ES-I3 (cell line): ENCODE data around the gene TMEM53.
"Not testable (repeated sequence)": the region's sequence is repeated elsewhere in the genome, so short reads cannot be mapped to it uniquely, and the experiment has no call there.

ENCODE experiments used
- H3K36me3 ChIP-seq: 2 replicates; pipeline ENCODE4 v1.6.1; 2013; ENCODE audit warnings: mild to moderate bottlenecking, low read length, control low read depth, moderate library complexity; ENCODE audit not compliant: insufficient read depth
- H3K4me1 ChIP-seq: 2 replicates; pipeline ENCODE4 v1.6.1; 2013; ENCODE audit warnings: mild to moderate bottlenecking, control low read depth, low read length; ENCODE audit not compliant: insufficient read depth
- H3K9ac ChIP-seq: 2 replicates; pipeline ENCODE4 v1.6.1; 2013; ENCODE audit warnings: low read depth, mild to moderate bottlenecking, low read length, moderate library complexity
- H3K9me3 ChIP-seq: 2 replicates; pipeline ENCODE4 v1.6.1; 2013; ENCODE audit warnings: mild to moderate bottlenecking, low read length, moderate library complexity; ENCODE audit not compliant: control insufficient read depth, insufficient read depth

The TMEM53 gene

DNA sequence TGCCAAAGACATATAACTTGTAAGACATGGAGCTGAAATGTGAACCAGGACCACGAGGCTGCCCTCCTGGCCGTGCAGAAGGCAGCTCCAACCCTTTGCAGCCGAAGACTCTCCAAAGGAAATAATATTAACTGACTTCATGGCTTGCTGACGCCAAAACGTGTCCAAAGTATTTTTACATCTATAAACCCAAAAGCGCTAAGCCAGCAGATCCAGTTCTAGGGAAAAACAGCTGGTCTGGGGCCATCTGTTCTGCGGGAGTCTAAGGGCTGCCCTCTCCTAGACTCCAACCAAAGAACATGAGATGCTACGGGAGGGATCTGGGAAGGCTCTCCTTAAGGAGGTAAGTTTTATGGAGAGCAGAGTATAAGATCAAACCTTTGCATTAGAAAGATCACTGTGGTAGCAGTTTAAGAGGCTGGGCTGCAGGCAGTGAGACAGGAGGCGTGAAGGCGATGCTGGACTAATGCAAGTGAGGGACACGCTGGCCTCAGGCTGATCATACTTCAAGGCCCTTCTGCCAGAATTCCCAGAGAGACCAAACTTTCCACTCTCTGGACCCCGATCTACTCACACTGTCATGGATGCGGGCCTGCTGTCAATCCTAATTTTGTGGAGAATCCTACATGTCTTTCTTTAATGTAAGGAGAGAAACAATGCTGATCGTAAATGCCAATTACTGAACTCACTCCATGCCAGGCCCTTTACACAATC is 1.2 kb downstream of the TMEM53 start:
- Histone ChIP-seq H3K4me1 (peaks cover 20% of the 10 kb centered on the region), H3K9me3 (no peaks in the 10 kb centered on the region), H3K9ac (peak overlapping the region; percentile 78; the same call in 1 of the 2 replicates), H3K36me3 (no peaks in the 10 kb centered on the region)

DNA sequence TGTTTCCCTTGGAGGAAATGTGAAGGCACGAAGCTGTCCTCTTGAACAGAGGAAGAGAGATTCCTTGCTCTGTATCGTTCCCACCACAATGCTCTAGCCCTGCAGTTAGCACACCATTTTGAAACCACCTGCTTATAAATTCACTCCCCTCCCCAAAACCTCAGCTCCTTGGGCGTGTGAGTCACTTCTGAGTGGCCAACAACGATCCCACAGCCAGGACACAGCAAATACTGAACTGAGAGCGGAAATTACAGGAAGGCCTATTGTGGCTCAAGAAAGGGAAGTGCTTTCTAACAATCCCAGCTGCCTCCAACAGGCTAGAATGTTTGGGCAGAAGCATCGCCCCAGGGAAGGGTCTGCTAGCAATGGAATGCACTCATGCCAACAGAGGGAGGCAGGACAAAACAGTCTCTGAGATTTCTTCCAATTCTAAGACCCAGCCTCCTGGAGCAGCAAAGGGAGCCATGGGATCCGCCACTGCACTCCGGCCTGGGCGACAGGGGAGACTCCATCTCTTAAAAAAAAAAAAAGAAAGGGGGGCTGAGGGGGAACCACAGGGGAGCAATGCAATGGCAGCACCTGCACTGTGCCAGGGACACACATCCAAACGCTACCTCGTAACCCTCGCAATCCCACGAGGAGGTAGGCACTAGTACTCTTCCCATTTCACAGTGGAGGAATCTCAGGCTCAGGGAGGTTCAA is 1.9 kb downstream of the TMEM53 start:
- no peaks in the 10 kb centered on the region for H3K9me3 ChIP-seq
- peaks cover 20% of the 10 kb centered on the region for H3K4me1 ChIP-seq
- H3K36me3 ChIP-seq, result no peaks in the 10 kb centered on the region
- peak overlapping the region; percentile 11 for H3K9ac ChIP-seq

DNA sequence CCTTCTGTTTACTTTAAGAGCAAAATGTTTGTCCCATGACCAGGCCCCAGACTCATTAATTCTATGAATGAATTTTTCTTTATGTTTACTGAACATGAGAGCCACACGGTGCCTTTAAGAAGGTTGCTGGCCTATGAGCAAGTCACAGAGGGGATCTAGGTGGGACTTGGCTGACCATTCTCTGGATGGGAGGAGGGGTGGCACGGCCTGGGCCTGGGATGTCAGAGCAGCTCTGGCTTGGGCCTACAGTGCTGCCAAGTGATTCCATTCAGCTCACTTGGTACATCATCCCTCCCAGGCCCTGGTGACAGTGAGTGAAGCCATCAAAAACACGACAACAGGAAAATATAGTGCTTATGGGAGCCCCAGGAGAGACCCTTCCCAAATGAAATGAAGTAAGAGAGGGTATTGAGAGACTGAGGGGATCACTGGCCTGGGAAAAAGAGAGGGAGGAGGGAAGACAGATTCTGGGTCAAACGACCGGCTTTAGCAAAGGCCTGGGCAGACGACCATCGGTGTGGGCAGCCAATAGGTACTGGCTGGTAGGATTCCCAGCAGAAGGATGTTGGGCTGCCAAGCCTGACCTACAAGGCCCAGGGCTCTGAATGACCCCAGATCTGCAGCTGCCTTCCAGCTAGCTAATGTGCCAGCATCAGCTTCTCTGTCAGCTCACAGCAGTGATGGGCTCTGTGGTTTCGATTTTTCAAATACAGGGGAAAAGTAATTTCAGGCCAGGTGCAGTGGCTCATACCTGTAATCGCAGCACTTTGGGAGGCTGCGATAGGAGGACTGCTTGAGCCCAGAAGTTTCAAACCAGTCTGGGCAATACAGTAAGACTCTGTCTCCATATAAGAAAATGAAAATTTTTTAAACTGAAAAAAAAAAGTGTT is 3.3 kb downstream of the TMEM53 start:
- H3K36me3 ChIP-seq, result no peaks in the 10 kb centered on the region
- H3K9ac ChIP-seq, result no peak overlapping the region
- no peaks in the 10 kb centered on the region for H3K9me3 ChIP-seq
- peaks cover 14% of the 10 kb centered on the region for H3K4me1 ChIP-seq

DNA sequence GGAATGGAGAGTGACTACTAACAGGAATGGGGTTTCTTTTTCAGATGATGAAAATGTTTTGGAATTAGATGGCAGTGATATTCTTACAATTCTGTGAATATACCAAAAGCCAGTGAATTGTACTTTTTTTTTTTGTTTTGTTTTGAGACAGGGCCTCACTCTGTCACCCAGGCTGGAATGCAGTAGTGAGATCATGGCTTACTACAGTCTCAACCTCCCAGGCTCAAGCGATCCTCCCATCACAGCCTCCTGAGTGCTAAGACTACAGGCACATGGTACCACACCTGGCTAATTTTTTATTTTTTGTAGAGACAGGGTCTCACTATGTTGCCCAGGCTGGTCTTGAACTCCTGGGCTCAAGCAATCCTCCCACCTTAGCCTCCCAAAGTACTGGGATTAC is 7.6 kb downstream of the TMEM53 start:
- H3K9me3 ChIP-seq, H3K36me3 ChIP-seq, H3K9ac ChIP-seq, H3K4me1 ChIP-seq: not testable (repeated sequence)

DNA sequence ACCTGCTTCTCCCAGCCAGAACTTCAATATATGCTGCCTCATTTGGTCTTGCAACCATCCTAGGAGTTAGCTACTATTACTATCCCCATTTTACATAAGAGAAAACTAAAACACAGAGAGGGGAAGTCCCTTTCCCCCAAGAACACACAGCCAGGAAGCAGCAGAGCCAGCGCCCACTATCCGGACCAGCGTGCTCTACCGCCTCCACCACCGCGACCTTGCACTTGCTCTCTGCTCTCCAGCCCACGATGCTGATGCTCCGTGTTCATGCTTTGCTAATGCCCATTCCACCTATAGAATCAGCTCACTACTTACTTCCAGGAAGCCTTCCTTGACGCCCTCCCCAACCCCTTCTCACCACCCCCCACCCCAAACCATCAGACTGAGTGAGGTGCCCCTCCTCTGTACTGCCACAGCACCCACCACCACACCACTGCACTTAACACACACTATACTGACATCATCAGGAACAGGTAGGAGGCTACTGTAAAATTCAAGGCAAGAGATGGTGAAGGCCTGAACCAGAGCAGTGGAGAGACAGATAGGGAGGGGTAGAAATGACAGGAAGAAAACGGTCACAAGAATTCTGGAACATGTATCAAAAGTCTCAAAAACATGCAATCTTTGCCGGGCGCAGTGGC is 9.4 kb downstream of the TMEM53 start:
- Histone ChIP-seq H3K4me1 (0 out of 2 replicates have a peak, but pooled peaks cover 4% of the 10 kb centered on the region), H3K36me3 (no peaks in the 10 kb centered on the region), H3K9ac (no peak overlapping the region), H3K9me3 (no peaks in the 10 kb centered on the region)

DNA sequence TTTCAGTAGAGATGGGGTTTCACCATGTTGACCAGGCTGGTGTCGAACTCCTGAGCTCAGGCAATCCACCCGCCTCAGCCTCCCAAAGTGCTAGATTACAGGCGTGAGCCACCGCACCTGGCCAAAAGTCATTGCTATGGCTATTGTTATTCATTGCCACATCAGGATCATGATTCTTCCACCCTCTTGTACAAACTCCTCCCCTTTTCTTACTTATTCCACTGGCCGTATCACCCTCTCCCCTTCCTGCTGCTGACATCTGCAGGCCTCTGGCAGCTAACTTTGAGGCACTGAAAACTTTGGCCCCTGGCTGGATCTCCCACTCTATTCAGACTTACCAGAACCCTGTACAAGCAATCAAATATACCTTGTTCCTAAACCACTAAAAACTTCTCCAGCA is 10.9 kb downstream of the TMEM53 start:
- no peak overlapping the region for H3K9ac ChIP-seq
- H3K4me1 ChIP-seq, result 0 out of 2 replicates have a peak, but pooled peaks cover 4% of the 10 kb centered on the region
- H3K9me3 ChIP-seq, result no peaks in the 10 kb centered on the region
- no peaks in the 10 kb centered on the region for H3K36me3 ChIP-seq

DNA sequence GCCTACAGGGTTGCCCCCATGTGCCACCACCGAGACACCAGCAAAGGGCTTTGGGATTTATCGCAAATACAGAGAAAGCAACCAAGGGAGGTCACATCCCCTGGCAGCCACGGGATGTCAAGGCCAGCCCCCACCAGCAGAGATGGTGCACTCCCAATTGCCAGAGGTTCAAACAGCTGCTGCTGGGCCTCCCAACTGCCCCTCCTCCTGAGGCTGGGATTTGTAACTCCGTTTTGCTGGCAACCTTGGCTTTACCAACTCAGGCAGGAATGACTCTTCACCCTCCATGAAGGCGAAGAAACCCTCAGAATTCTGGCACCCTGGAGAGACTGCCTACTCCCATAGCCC is 11.6 kb downstream of the TMEM53 start:
- Histone ChIP-seq H3K4me1 (0 out of 2 replicates have a peak, but pooled peaks cover 4% of the 10 kb centered on the region), H3K9me3 (no peaks in the 10 kb centered on the region), H3K9ac (no peak overlapping the region), H3K36me3 (no peaks in the 10 kb centered on the region)

DNA sequence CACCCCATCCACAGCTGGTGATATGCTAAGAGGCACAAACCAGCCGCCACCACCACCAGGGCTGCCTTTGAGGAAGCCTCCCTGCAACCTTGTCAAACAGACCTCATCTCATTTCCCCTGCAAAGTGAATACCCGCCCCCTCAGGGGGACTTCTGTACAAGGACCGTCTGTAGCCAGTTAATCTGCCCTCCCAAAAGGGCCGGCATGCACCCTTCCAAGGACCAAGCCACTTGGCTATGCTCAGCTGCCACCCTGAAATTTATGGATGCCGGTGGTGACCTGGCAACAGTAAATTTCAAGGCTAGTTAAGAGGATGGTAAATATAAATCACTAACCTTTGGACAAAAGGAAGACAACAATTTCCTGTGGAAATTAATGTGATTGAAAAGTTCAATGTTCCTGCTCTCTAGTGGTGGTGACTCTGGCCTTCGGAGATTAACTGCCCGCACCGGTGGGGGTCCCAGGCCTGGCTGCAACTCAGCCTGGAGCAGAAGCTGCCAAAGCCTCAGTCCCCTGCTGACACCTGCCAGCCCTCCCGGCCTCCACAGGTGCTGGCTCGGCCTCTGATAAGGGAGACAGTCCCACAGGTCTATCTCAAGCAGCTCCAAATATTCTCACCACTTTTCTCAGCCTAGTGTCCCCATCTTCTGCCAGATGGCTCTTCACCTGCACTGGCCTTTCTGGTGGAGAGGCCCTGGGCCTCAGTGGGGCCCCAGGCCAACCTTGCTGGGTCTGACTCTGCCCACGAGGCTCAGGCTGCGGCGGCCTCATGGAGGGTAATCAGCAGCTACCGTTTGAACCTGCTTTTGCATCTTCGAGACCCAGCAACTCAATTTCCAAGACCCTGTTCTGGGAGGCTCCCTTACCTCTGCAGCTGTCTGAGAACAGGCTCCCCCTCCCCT is 12.2 kb downstream of the TMEM53 start:
- no peaks in the 10 kb centered on the region for H3K36me3 ChIP-seq
- H3K9ac ChIP-seq, result no peak overlapping the region
- H3K4me1 ChIP-seq, result 0 out of 2 replicates have a peak, but pooled peaks cover 4% of the 10 kb centered on the region
- no peaks in the 10 kb centered on the region for H3K9me3 ChIP-seq

DNA sequence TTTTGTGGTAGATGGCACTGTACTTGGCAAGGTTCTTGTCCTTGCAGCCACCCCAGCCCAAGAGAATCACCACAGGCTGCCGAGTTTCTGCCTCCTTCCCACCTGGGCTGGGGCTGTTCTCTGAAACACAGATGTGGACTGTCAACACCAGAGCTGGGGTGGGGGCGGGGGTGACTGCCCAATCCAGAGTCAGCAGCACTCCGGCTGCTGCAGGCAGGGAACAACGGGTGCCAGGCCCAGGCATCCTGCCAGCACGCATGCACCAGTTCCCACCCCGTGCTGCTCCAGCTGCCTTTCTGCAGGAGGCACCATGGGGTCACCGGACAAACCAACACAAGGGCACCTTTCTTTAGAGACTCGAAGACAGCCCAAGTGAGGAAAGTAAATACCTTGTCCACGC is 14.1 kb downstream of the TMEM53 start:
- H3K36me3 ChIP-seq, result no peaks in the 10 kb centered on the region
- no peak overlapping the region for H3K9ac ChIP-seq
- H3K4me1 ChIP-seq, result 0 out of 2 replicates have a peak, but pooled peaks cover 4% of the 10 kb centered on the region
- H3K9me3 ChIP-seq, result no peaks in the 10 kb centered on the region

DNA sequence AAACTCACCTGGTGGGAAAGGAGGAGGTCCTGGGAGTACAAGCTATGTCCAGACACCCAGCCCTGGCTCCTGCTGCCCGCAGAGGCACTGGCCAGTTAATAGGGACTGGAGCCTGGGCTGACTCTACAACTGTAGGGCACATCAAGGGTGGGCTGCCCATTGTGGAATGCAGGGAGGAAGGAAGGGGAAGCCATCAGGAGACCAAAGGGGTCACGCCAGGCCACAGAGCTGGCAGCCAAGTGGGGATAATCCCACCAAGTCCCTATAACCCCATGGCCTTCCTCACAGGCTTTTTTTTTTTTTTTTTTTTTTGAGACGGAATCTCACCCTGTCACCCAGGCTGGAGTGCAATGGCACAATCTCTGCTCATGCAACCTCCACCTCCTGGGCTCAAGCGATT is 14.7 kb downstream of the TMEM53 start:
- Histone ChIP-seq H3K36me3 (no peaks in the 10 kb centered on the region), H3K4me1 (0 out of 2 replicates have a peak, but pooled peaks cover 4% of the 10 kb centered on the region), H3K9me3 (no peaks in the 10 kb centered on the region), H3K9ac (no peak overlapping the region)

DNA sequence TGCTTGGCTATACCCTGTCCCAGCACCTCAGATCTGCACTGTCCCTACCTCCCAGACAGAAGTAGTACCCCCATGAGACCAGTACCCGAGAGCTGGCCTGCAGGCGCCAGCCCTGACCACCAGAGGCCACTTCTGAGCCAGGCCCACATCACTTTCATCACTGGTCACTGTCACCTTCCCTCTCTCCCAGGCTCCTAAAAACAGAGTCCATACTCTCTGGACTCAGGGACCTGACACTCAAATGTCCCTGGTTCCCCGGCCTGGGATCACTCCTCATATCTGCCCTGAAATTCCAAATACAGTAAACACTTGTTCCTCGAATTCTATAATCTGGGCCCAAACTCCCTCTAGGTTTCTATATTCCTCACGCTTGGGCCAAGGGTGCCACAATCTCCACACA is 18.7 kb downstream of the TMEM53 start:
- Histone ChIP-seq H3K36me3 (no peaks in the 10 kb centered on the region), H3K4me1 (no peaks in the 10 kb centered on the region), H3K9ac (no peak overlapping the region), H3K9me3 (no peaks in the 10 kb centered on the region)

DNA sequence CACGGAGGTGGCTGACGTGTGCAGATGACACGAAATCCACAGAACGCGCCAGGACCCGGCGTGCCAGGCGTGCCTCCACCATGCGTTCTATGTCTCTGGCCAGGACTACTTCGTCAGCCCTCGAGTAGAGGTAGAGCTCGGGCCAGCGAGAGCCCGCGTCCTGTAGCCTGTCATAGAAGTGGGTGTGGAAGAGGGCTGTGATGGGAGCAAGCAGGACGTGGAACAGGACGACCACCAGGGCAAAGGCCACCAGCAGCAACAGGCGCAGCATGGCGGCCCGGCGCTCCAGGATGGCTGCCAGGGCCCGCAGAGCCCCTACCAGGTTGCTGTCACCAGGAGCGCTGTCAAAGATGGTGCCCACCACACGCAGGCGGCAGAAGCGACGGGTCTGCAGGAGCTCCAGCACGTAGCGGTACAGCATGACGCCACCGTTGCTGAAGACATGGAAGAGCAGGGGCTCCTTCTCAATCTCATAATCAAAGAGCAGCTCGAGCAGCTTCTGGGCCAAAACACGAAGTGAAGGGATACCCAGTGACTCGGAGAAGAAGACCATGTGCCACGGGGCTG is 19.6 kb downstream of the TMEM53 start:
- Histone ChIP-seq H3K9ac (no peak overlapping the region), H3K9me3 (no peaks in the 10 kb centered on the region), H3K4me1 (no peaks in the 10 kb centered on the region; the same call in 1 of the 2 replicates), H3K36me3 (no peaks in the 10 kb centered on the region)
